ENCODE results near the gene IL10RA.

Gene IL10RA

GRCh38 chr11:118048472-118049370 is 62.5 kb downstream of the IL10RA start:
- DNase-seq: no peak

- no peak for DNase-seq
Measured at GRCh38 chr11:118049771-118050170, 63.6 kb downstream of the IL10RA start.

GRCh38 chr11:118050208-118050891 is 64.2 kb downstream of the IL10RA start:
- no peak for DNase-seq

Measured in inflammatory macrophage (primary cell).